Osteoblast (primary cell): ENCODE results near the gene NTM. TPM values are rescaled to one million over a fixed set of nuclear protein-coding genes. Genes with fewer than 3 reads are reported as not detected.

Source experiments
- DNase-seq: peaks from one replicate; pipeline ENCODE4 v3.0.0; 2011; ENCODE audit warnings: low spot score, mixed read lengths; ENCODE audit not compliant: insufficient read length; ENCODE audit errors: missing footprints
- H2AFZ ChIP-seq: 2 replicates; pipeline ENCODE4 v1.6.0; 2011; ENCODE audit warnings: mild to moderate bottlenecking, low read length
- H3K27ac ChIP-seq: 2 replicates; pipeline ENCODE4 v1.5.1; 2011; ENCODE audit warnings: mild to moderate bottlenecking, low read depth, low read length, moderate library complexity
- H3K27me3 ChIP-seq: 2 replicates; pipeline ENCODE4 v1.6.0; 2012; ENCODE audit warnings: mild to moderate bottlenecking, control low read depth, inconsistent platforms, low read length, moderate library complexity; ENCODE audit not compliant: insufficient read depth
- H3K36me3 ChIP-seq: 2 replicates; pipeline ENCODE4 v1.5.1; 2011; ENCODE audit warnings: mild to moderate bottlenecking, low read length, control low read depth, moderate library complexity; ENCODE audit not compliant: insufficient read depth
- H3K4me1 ChIP-seq: 2 replicates; pipeline ENCODE4 v1.5.1; 2011; ENCODE audit warnings: mild to moderate bottlenecking, low read length, control low read depth, moderate library complexity; ENCODE audit not compliant: insufficient read depth
- H3K4me2 ChIP-seq: 2 replicates; pipeline ENCODE4 v1.6.0; 2011; ENCODE audit warnings: mild to moderate bottlenecking, low read length; ENCODE audit not compliant: insufficient read depth
- H3K4me3 ChIP-seq: fragments of 200-600 bp; sonication (generic); 3 replicates; pipeline ENCODE4 v1.5.1; 2012; ENCODE audit warnings: mild to moderate bottlenecking, low read length, inconsistent platforms; ENCODE audit not compliant: insufficient read depth
- H3K79me2 ChIP-seq: 2 replicates; pipeline ENCODE4 v1.6.0; 2012; ENCODE audit warnings: mild to moderate bottlenecking, low read length, control low read depth, inconsistent platforms; ENCODE audit not compliant: insufficient read depth
- H3K9me3 ChIP-seq: 2 replicates; pipeline ENCODE4 v1.5.1; 2011; ENCODE audit warnings: low read depth, low read length, control low read depth
- H4K20me1 ChIP-seq: 2 replicates; pipeline ENCODE4 v1.6.0; 2012; ENCODE audit warnings: mild to moderate bottlenecking, low read length, control low read depth; ENCODE audit not compliant: insufficient read depth
- total RNA-seq: library from RNA; depleted of rRNA; stranded (reverse); fragments of >200 nt; gene quantifications from 2 replicates; pipeline ENCODE4 v1.2.3, GENCODE V29; 2012
- TF ChIP-seq, protein P1 (sequence below): IDR thresholded peaks from 2 replicates; pipeline ENCODE4 v1.5.1; 2011; ENCODE audit warnings: mild to moderate bottlenecking, low read depth, low read length, moderate library complexity; ENCODE audit errors: extremely low read depth

NTM gene
- total RNA-seq, 1 donor, result 48.1 TPM

GRCh38 chr11:132185726-132186592, 815.5 kb downstream of the NTM start:
- H3K4me3 ChIP-seq, result no peak overlapping the region
- H2AFZ ChIP-seq, result no peak overlapping the region
- peaks cover 4% of the 10 kb centered on the region for H4K20me1 ChIP-seq
- no peak overlapping the region for H3K27ac ChIP-seq
- no peak overlapping the region for H3K4me2 ChIP-seq
- H3K4me1 ChIP-seq, result peaks cover 7% of the 10 kb centered on the region
- DNase-seq, result no peak
- TF ChIP-seq, protein P1, sequence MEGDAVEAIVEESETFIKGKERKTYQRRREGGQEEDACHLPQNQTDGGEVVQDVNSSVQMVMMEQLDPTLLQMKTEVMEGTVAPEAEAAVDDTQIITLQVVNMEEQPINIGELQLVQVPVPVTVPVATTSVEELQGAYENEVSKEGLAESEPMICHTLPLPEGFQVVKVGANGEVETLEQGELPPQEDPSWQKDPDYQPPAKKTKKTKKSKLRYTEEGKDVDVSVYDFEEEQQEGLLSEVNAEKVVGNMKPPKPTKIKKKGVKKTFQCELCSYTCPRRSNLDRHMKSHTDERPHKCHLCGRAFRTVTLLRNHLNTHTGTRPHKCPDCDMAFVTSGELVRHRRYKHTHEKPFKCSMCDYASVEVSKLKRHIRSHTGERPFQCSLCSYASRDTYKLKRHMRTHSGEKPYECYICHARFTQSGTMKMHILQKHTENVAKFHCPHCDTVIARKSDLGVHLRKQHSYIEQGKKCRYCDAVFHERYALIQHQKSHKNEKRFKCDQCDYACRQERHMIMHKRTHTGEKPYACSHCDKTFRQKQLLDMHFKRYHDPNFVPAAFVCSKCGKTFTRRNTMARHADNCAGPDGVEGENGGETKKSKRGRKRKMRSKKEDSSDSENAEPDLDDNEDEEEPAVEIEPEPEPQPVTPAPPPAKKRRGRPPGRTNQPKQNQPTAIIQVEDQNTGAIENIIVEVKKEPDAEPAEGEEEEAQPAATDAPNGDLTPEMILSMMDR, result no peak
- H3K27me3 ChIP-seq, result no peaks in the 10 kb centered on the region
- H3K79me2 ChIP-seq, result no peaks in the 10 kb centered on the region
- no peaks in the 10 kb centered on the region for H3K9me3 ChIP-seq
- H3K36me3 ChIP-seq, result no peaks in the 10 kb centered on the region

DNA sequence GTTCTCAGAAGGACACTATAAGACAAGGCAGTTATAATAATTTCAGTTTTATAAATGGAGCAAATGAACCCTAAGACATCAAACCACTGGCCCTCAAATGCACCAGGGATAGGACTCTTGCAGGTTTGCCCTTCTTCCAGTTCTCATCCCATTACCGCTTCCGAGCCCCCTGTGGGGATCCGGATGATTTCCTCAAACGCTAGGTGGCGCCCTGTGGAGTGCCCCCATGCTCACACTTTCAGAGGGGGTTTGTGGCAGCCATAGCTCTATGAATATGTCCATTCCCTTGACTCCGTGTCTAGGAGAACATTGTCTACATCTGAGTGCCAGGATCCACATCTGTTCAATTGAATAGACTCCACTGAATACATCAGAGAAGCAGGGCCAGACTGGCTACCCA, 816.3 kb downstream of the NTM start:
- no peak overlapping the region for H3K4me2 ChIP-seq
- H3K4me1 ChIP-seq, result peaks cover 7% of the 10 kb centered on the region
- H2AFZ ChIP-seq, result no peak overlapping the region
- TF ChIP-seq, protein P1, result peak; percentile 28
- H4K20me1 ChIP-seq, result peaks cover 7% of the 10 kb centered on the region
- no peaks in the 10 kb centered on the region for H3K79me2 ChIP-seq
- H3K4me3 ChIP-seq, result no peak overlapping the region
- no peaks in the 10 kb centered on the region for H3K27me3 ChIP-seq
- DNase-seq, result no peak
- no peaks in the 10 kb centered on the region for H3K36me3 ChIP-seq
- no peaks in the 10 kb centered on the region for H3K9me3 ChIP-seq
- no peak overlapping the region for H3K27ac ChIP-seq

DNA sequence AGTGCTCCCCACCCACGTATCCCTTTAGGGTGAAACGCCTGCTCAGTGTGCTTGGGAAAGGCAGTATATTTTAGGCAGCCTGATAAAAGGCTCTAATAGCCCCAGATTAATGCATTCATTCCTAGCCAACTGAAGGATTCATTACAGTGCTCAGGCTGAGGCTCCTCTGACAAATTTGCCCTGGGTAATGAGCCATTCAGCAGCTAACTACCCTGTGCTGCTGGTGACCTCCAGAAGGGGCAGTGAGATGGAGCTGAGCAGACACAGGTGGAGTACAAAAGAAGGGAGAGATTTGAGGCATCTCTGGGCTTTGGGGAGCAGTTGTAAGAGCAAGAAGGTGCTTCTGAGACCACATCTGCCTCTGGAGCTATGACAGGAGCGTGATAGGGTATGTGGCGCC, 817.0 kb downstream of the NTM start:
- H3K79me2 ChIP-seq, result no peaks in the 10 kb centered on the region
- H4K20me1 ChIP-seq, result peaks cover 7% of the 10 kb centered on the region
- no peak overlapping the region for H3K4me3 ChIP-seq
- H3K9me3 ChIP-seq, result no peaks in the 10 kb centered on the region
- H3K4me1 ChIP-seq, result peaks cover 7% of the 10 kb centered on the region
- no peaks in the 10 kb centered on the region for H3K27me3 ChIP-seq
- TF ChIP-seq, protein P1, result no peak
- H3K36me3 ChIP-seq, result no peaks in the 10 kb centered on the region
- H3K4me2 ChIP-seq, result peak overlapping the region; percentile 31
- peak overlapping the region; percentile 41 for H3K27ac ChIP-seq
- peak overlapping the region; percentile 39 for H2AFZ ChIP-seq
- DNase-seq, result no peak

DNA sequence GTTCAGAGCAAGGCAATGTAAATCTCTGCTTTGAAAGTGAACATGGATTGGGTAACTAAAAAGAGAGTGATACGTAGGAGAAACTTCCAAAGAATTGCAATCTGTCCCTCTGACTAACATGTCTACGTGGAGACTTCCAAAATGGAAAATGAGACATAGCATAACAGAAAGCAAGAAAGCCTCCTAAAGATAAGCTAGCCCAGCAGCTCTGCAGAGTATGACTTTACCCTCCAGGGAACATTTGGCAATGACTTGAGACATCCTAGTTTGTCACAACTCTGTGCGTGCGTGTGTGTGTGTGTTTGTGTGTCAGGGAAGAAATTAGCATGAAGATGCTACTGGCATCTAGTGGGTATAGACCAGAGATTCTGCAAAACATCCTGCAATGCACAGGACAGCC, 817.4 kb downstream of the NTM start:
- Histone ChIP-seq H3K4me1 (peaks cover 7% of the 10 kb centered on the region), H4K20me1 (peaks cover 7% of the 10 kb centered on the region), H3K4me3 (no peak overlapping the region), H3K27me3 (no peaks in the 10 kb centered on the region), H3K27ac (peak overlapping the region; percentile 41), H2AFZ (peak overlapping the region; percentile 39), H3K36me3 (no peaks in the 10 kb centered on the region), H3K9me3 (no peaks in the 10 kb centered on the region), H3K79me2 (no peaks in the 10 kb centered on the region), H3K4me2 (peak overlapping the region; percentile 31)
- peak; percentile 66 for DNase-seq
- TF ChIP-seq, protein P1, result no peak
